Stimulated activated effector memory CD8-positive, alpha-beta T cell treated with anti-CD3 and anti-CD28 coated beads, Interleukin-12 subunit alpha, Interleukin-12 subunit beta, amount 100 ng/mL, for 72 hours (primary cell): ENCODE results near the gene TAL1.

Source experiments
- ATAC-seq: fragments of 150-1000 bp; cut with Tn5 transposase; 2 replicates; pipeline ENCODE4 v1.10.0; 2021
- DNase-seq, 2 donors: peaks; one replicate each; pipeline ENCODE4 v3.0.0; 2021 to 2022; ENCODE audit warnings: low spot score in 2 of 2
- H3K27ac Mint-ChIP-seq: one replicate; pipeline ENCODE4 v1.8.0; 2022; ENCODE audit warnings: mild to moderate bottlenecking, mixed read lengths
- H3K36me3 Mint-ChIP-seq: one replicate; pipeline ENCODE4 v1.8.0; 2022; ENCODE audit warnings: mild to moderate bottlenecking, mixed read lengths
- H3K4me1 Mint-ChIP-seq: one replicate; pipeline ENCODE4 v1.8.0; 2022; ENCODE audit warnings: mixed read lengths
- H3K4me3 Mint-ChIP-seq: one replicate; pipeline ENCODE4 v1.8.0; 2022; ENCODE audit warnings: mild to moderate bottlenecking, mixed read lengths
- H3K9me3 Mint-ChIP-seq: one replicate; pipeline ENCODE4 v1.8.0; 2022; ENCODE audit warnings: mixed read lengths

TAL1 gene

DNA sequence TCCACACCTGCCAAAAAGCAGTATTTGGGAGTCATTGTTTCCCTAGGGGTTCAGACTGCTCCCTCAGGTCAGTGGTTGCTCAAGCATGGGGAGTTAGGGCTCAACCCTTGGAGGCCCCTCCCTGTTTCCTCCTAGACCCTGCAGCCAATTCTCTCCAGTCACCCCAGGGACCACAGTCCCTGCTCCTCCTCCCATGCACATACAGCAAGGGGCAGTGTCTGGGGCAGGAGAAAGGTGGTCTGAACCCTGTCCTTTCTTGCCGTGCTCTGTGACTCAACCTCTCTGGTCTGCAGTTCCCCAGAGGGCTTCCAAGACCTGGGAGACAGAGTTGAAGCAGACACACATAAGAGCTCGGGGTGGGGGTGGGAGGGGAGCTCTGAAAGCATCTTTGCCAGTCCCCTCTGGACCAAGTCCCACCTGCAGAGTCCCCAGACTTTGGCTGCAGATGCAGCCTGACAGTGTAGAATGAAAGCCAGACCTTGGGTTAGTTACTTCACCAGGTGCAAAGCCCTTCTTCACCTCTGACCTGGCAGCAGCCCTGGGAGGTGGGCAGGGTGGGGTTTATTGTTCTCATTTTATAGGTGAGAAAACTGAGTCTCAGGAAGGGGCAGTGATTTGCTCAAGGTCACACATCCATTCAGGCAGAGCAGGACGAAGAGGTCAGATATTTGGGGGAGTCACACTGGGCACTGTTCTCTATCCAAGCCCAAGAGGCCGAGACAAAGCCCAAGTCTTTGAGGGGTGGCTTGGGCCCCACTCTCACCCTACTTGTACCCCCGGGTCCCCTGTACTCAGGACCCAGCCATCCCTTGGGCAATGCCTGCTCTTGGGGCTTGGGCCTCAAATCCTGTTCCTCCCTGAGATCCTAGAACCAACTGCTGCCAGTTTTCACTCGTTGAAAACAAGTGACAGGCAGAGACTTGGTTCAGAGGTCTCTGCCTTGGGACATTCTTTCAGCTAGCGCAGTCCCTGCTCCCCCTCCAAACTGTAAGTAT lies 42.9 kb downstream of the TAL1 start:
- peaks cover 6% of the 10 kb centered on the region for H3K4me1 Mint-ChIP-seq
- no peak overlapping the region for H3K27ac Mint-ChIP-seq

DNA sequence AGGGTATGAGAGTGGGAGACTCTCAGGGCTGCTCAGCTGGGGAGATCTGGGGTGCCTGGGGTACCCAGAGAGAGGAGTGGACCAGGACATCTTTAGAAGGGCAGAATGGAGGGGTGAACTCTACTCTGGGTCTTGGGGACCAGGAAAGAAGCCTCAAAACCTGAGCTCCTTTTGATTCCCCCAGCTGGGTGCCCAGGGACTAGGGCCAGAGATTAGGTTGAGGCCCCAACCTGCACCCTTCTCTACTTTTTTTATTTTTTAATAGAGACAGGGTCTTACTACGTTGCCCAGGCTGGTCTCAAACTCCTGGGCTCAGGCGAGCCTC lies 44.1 kb downstream of the TAL1 start:
- no peak overlapping the region for H3K27ac Mint-ChIP-seq

More for the DNA sequence above, 42.9 kb downstream of the TAL1 start:
- no peak overlapping the region for H3K4me3 Mint-ChIP-seq
- no peaks in the 10 kb centered on the region for H3K9me3 Mint-ChIP-seq
- DNase-seq (peak in 1 of 2 donors; percentile 43), ATAC-seq (no peak)
- H3K36me3 Mint-ChIP-seq, result no peaks in the 10 kb centered on the region

DNA sequence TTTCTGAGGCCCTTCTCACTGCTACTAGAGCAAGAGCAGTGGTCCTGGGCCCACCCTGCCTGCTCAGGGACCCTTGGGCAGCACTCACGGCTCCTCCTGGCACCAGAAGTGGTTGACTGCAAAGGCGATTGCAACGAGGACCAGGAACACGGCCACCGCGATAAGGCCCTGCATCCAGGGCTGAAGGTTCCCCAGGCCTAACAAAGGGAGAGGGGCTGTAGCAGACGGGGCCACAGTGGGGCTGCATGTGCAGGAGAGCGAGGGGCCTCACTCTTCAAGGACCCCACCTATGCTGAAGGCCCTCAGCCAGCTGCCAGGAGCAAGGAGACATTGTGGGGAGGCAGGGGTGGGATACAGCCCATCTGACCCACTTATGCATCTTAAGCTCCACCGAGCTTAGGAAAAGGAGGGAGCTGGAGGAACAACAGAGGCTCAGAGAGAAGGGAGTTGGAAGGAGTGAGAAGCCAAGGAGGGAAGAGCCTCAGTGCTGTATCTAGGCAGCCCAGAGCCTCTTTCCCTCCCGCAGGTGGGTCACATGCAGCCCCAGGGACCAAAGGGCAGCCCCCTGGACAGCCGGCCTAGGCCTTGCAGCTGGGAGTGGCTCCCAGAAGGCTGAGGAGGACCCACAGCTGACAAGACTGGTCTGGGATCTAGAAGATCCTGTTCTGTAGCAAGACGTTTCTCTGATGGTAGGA lies 44.6 kb downstream of the TAL1 start:
- H3K9me3 Mint-ChIP-seq, result no peaks in the 10 kb centered on the region
- H3K4me1 Mint-ChIP-seq, result no peaks in the 10 kb centered on the region
- no peak overlapping the region for H3K27ac Mint-ChIP-seq
- no peaks in the 10 kb centered on the region for H3K36me3 Mint-ChIP-seq
- peak in 1 of 2 donors; percentile 45 for DNase-seq
- no peak for ATAC-seq
- H3K4me3 Mint-ChIP-seq, result no peak overlapping the region

More for the DNA sequence above, 44.1 kb downstream of the TAL1 start:
- Mint-ChIP-seq H3K4me1 (peaks cover 2% of the 10 kb centered on the region), H3K36me3 (no peaks in the 10 kb centered on the region), H3K9me3 (no peaks in the 10 kb centered on the region), H3K4me3 (no peak overlapping the region)
- ATAC-seq, result no peak
- peak in 1 of 2 donors; percentile 39 for DNase-seq

DNA sequence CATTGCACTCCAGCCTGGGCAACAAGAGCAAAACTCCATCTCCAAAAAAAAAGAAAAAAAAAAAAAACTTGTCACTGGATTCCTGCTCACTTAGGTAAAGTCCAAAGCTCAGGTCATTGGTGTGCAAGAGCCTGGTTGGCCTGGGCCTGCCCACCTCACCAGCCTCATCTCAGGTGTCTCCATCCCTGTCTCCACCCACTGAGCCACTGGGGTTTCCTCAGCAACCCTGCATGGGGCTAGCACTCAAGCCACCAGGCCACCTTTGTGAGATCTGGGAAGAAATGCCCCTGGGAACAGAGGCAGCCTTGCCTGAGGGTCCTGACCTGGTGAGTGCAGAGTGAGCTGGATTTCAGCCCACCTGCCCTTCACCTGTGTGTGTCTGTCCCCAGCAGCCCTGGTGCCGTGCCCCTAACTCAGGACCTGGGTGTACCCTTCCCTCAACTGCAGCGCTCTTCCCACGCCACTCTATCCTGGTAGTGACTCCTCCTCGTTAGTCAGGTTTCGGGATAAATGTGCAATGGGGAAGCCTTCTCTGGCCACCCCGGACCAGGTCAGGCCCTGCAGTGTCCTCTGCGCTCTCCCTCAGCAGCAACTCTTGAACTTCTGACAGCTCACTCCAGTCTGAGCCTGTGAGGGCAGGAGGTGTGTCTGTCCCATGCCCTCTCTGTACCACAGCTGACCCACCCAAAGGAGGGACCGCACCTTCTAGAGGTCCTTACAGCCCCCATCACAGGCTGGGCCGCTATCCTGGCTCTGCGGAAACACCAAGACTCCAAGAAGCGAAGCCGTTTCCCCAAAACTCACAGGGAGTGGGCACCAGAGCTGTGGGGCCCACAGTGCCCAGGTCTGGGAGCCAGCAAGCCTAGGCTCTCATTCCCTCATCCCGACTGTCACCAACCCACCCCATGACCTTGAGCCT lies 45.5 kb downstream of the TAL1 start:
- H3K9me3 Mint-ChIP-seq, result no peaks in the 10 kb centered on the region
- ATAC-seq, result no peak

DNA sequence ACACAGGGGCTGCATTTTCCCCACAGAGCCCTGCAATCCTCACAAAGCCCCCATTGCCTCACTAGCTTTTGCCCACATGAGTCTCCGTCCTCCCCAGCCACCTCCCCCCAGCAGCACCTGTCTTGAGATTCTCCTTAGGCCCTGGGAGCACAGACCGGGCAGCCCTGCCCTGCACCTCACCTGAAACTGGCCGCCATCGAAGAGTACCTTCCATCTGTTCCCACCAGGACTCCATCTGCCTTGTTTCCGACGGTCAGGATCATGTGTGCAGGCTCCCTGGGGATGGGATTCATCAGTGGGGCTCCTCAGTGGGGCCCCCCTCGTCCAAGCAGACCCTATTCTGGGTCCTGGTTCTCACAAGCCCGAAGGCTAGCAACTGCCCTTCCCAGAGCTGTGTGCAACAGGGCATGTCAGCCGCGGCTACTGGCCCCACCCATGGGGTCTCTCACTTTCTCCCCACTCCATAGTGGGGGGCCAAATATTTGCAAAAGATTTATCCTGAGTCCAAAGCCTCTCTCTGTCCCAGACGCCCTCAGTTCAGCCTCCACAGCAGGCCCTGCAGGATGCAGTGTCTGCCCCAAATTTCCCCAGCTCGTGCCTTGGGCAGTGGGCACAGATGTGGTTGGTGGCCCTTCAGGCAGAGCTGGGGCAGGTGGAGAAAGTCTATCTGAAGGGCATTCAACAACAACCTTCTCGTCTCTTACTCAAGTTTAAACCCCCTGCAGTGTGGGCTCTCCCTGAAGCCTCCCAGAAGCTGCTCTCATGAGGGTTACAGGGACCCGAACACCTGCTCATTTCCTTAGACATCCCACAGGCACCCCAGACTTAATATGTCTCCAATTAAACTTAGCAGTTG lies 47.0 kb downstream of the TAL1 start:
- Mint-ChIP-seq H3K36me3 (no peaks in the 10 kb centered on the region), H3K27ac (no peak overlapping the region), H3K4me1 (no peaks in the 10 kb centered on the region), H3K9me3 (no peaks in the 10 kb centered on the region), H3K4me3 (no peak overlapping the region)
- DNase-seq (peak in 1 of 2 donors; percentile 47), ATAC-seq (no peak)

More for the DNA sequence above, 45.5 kb downstream of the TAL1 start:
- Mint-ChIP-seq H3K27ac (no peak overlapping the region), H3K4me1 (no peaks in the 10 kb centered on the region), H3K4me3 (no peak overlapping the region), H3K36me3 (no peaks in the 10 kb centered on the region)
- DNase-seq, result peak in 1 of 2 donors; percentile 46

DNA sequence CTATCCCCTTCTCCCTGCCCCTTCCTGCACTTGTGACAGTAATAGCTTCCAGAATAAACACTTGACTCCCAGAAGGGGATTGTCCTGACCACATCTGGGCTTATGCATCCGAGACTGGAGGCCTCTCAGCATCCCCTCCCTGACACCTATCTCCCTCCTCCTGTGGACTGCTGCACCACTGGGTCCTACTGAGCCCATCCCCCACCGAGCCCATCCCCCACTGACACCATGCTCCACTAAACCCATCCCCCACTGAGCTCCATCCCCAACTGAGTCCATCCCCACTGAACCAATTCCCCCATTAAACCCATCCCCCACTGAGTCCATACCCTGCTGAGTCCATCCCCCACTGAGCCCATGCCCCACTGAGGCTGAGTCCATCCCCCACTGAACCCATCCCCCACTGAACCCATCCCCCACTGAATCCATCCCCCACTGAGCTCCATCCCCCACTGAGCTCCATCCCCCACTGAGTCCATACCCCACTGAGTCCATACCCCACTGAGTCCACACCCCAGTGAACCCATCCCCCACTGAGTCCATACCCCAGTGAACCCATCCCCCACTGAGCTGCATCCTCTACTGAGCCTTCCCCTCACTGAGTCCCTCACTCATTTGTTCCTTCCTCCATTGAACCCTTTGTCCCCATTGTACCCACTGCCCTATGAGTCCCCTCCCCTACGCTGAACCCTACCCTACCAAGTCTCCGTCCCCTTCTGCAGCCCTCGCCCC lies 47.8 kb downstream of the TAL1 start:
- no peak overlapping the region for H3K27ac Mint-ChIP-seq

DNA sequence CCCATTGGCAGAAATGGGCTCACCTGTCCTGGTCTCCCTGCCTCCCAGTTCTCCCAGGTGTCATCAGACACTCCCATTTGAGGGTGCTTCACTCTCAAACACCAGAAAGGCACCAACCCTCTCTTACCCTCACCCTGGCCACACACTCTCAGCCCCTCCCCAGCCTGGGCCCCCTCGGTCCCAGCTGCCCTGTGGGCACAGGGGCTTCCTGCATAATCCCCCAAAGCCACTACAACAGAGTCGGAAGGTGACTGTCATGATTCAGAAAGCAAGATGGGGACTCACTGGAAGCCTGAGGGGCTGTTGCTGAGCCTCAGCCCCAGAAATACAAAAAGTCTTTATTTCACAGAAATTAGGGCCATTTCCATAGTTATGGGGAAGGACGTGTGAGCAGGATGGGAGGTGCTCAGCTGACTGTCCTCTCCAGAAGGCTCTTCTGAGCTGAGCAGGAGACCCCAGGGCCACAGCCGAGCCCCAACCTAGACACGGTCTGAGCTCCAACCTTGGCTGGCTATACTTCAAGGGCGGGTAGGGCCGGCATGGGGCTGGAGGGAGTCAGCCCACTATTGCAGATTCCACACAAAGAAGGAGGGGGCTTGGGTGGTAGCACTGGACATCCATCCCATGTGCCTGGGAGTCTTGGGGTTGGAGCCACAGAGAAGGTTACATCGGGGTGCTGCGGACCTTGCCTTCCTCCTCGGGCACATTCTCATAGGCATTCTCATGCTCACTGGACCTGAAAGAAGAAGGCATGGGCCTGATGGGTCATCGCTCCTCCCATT lies 48.5 kb downstream of the TAL1 start:
- H3K27ac Mint-ChIP-seq, result no peak overlapping the region

More for the DNA sequence above, 47.8 kb downstream of the TAL1 start:
- H3K4me1 Mint-ChIP-seq, result peaks cover 6% of the 10 kb centered on the region
- H3K9me3 Mint-ChIP-seq, result no peaks in the 10 kb centered on the region
- no peaks in the 10 kb centered on the region for H3K36me3 Mint-ChIP-seq
- DNase-seq (peak in 1 of 2 donors; percentile 48), ATAC-seq (no peak)
- no peak overlapping the region for H3K4me3 Mint-ChIP-seq

DNA sequence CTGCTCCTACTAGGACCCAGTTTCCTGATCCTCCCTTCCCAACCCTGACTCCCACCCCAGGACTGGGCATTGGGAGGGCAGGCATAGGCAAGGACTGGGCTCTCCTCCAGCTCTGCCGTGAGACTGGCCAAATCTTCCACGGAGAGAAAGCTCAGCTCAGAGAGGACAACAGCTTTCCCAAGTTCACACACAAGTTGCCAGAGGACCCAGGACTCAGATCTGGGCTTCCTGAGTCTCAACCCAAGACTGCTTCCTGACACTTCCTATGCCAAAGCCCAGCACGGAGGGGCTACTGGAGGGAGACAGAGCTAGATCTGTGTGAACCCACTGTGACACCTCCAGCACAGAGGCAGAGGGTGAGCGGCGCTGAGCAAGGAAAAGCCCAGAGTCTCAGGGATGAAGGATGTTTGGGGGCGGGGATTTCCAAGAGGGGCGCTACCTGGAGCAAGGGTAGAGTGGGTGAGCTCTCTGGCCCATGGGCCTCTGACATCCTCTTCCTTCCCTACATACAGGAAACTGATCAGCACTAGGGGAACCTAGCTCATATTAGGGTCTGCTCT lies 49.3 kb downstream of the TAL1 start:
- Mint-ChIP-seq H3K27ac (no peak overlapping the region), H3K9me3 (no peaks in the 10 kb centered on the region), H3K4me3 (no peak overlapping the region), H3K36me3 (no peaks in the 10 kb centered on the region), H3K4me1 (peaks cover 14% of the 10 kb centered on the region)
- no peak for ATAC-seq
- no peak for DNase-seq

More for the DNA sequence above, 48.5 kb downstream of the TAL1 start:
- H3K4me3 Mint-ChIP-seq, result no peak overlapping the region
- peaks cover 14% of the 10 kb centered on the region for H3K4me1 Mint-ChIP-seq
- no peaks in the 10 kb centered on the region for H3K36me3 Mint-ChIP-seq
- DNase-seq (peak in 1 of 2 donors; percentile 47), ATAC-seq (no peak)
- H3K9me3 Mint-ChIP-seq, result no peaks in the 10 kb centered on the region

DNA sequence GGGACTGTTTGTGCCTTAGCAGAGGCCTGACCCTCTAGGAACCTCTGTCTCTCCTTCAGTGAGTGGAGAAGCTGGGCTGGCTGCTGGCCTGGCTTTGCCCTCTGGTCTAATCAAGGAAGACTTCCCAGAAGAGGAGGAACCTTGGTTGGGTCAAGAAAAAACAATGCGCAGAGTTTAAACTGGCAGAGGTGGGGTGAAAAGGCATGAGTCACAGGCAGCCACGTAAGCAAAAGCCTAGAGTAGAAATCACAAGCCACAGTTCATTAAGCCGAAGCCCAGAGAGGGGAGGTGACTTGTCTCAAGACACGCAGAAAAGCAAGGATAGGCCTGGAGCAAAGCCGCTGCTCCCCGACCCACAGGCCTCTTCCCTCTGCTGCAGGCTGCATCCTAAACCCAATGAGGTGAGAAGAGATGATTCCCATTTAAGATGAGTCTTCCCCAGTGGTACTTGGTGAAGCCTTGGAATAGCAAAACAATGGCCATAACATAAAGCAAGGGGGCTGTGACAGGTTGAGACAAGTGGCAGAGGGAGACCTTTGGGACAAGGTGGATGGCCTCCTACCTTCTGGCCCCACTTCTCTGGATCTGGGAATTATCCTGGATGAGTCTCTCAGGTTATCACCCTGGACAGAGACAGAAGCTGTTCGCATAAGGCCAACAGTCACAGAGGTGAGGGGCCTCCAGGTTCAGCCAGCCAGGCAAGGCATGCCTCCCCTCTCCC lies 49.9 kb downstream of the TAL1 start:
- Mint-ChIP-seq H3K4me1 (peaks cover 14% of the 10 kb centered on the region), H3K27ac (no peak overlapping the region), H3K4me3 (no peak overlapping the region), H3K9me3 (no peaks in the 10 kb centered on the region), H3K36me3 (no peaks in the 10 kb centered on the region)
- DNase-seq, result no peak
- no peak for ATAC-seq

DNA sequence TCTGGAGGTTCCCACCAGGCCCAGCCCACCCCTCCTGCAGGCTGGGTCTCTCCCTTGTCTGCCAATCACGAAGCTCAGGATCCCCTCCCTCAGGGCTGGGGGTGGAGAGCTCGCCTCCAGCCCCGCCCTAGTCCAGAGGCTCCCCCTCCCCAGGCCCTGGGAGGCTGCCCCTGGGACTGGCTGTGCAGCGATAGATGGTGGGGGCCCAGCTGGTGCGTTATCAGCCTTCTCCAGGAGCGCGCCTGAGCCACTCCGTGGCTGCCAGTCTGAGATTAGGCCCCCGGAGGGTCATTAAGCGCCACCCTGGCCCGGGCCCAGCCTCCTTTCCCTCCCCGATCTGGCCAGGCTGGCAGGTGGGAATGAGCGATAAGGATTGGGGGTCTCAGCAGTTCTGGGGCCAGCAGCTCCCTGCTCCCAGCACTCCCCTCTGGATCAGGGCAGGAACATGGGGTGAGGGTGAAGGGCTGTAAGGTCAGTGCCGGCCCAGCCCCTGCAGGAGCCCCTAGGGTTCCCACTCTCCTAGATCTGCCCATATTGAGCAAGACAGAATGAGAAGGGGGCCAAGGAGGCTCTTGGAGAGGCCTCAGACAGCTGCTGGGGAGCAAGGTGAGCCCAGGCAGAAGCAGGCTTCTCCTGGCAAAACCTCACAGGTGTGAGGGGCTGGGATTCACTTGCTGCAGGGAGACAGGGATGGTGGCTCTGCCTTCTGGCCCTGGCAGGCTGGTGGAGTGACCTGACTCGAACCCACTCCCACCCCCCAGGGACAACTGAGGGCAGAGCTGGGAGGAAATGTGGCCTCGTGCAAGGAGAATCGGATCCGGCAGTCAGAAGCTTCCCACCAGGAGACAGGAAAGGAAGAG lies 50.7 kb downstream of the TAL1 start:
- ATAC-seq (no peak), DNase-seq (no peak)
- Mint-ChIP-seq H3K4me3 (no peak overlapping the region), H3K27ac (peak overlapping the region; percentile 7), H3K36me3 (no peaks in the 10 kb centered on the region), H3K4me1 (peaks cover 14% of the 10 kb centered on the region), H3K9me3 (no peaks in the 10 kb centered on the region)

DNA sequence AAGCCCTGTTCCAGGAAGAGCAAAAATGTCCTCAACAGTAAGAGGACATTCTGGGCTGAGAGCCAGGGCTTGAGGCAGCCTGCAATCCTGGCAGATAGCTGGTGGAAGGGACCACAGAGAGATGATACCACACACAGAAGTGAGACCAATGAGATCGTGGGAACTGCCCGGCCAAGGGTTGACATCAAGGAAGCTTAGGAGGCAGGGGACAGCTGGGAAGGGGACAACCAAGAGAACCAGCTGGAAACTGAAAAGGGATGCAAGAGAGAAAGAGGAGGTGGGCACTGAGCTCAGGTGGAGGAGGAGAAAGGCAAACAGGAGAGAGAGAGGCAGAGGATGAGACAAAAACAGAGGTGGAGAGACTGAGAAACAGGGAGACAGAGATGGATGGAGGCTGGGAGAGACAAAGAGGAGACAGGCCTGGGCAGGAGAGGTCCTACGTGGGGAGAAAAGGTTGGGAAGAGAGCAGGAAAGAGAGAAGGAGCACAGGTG lies 51.4 kb downstream of the TAL1 start:
- Mint-ChIP-seq H3K9me3 (no peaks in the 10 kb centered on the region), H3K27ac (peak overlapping the region; percentile 7), H3K4me1 (peaks cover 17% of the 10 kb centered on the region), H3K36me3 (no peaks in the 10 kb centered on the region), H3K4me3 (no peak overlapping the region)
- no peak for ATAC-seq
- no peak for DNase-seq
